Urinary bladder (tissue), 4 donors: Measurements from ENCODE around the gene CMTM1. TPM values are rescaled to one million over a fixed set of nuclear protein-coding genes. Genes with fewer than 3 reads are reported as not detected.
"Not testable (repeated sequence)": the region's sequence is repeated elsewhere in the genome, so short reads cannot be mapped to it uniquely, and the experiment has no call there.

ENCODE experiments used
- DNase-seq: peaks from one replicate; pipeline ENCODE4 v3.0.0-alpha.2; 2015; ENCODE audit errors: extremely low spot score
- H3K27ac ChIP-seq: one replicate; pipeline ENCODE4 v1.5.1; 2013; ENCODE audit warnings: low read depth, mild to moderate bottlenecking, moderate library complexity
- H3K36me3 ChIP-seq: one replicate; pipeline ENCODE4 v1.6.1; 2013; ENCODE audit warnings: mild to moderate bottlenecking, moderate library complexity; ENCODE audit not compliant: insufficient read depth
- H3K4me1 ChIP-seq: one replicate; pipeline ENCODE4 v1.6.1; 2013; ENCODE audit warnings: mild to moderate bottlenecking, moderate library complexity; ENCODE audit not compliant: insufficient read depth
- H3K4me3 ChIP-seq: one replicate; pipeline ENCODE4 v1.5.1; 2013; ENCODE audit warnings: low read depth, low read length
- WGBS: extraction: QIAGEN DNeasy Blood & Tissue Kit; methylation state at CpG from one replicate; pipeline ENCODE4 v1.1.7; 2013; 5-methylcytosine and 5-hydroxymethylcytosine counted together
- polyA plus RNA-seq: library from polyadenylated mRNA; stranded (reverse); fragments of 200-250 nt; gene quantifications from one replicate; pipeline ENCODE4 v1.2.3, GENCODE V29; 2013
- total RNA-seq: library from RNA; depleted of rRNA; stranded (reverse); fragments of >200 nt; gene quantifications from one replicate; pipeline ENCODE4 v1.2.3, GENCODE V29; 2014
- donor health status: healthy with polysubstance abuse.
- donor health status: healthy.

CMTM1 gene
- total and polyA plus RNA-seq, 2 donors, result 1.1 to 3.1 TPM

DNA sequence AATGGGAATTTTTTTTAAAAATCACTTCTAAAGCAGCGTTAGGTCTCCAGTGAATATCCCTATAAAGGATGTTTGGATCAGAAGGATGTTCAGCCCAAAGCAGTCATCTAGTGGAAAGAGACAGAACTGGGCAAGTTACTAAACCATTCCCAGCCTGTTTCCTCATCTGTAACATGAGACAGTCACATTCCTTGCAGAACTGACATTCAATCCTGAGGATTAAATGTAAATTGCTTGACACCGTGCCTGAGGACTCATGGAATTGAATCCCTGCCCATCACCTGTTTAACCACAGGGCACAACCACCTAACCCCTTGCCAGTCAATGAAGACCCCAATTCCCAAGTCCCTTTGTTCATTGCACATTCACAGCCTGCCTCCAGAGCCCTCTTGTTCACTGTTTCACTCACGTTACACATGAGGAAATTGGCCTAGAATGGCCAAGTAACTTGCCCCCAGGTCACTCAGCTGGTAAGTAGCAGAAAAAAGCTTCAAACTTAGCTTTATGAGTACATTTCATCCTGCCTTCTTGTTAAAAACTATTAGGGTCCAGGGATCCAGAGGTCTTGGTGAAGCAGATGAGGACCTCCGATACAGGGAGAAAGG, 14.5 kb downstream of the CMTM1 start:
- 82% methylated on average over 4 of the region's 4 CpGs for WGBS
- Histone ChIP-seq H3K4me1 (no peaks in the 10 kb centered on the region), H3K4me3 (no peak overlapping the region), H3K36me3 (no peaks in the 10 kb centered on the region), H3K27ac (no peak overlapping the region)
- no peak for DNase-seq

DNA sequence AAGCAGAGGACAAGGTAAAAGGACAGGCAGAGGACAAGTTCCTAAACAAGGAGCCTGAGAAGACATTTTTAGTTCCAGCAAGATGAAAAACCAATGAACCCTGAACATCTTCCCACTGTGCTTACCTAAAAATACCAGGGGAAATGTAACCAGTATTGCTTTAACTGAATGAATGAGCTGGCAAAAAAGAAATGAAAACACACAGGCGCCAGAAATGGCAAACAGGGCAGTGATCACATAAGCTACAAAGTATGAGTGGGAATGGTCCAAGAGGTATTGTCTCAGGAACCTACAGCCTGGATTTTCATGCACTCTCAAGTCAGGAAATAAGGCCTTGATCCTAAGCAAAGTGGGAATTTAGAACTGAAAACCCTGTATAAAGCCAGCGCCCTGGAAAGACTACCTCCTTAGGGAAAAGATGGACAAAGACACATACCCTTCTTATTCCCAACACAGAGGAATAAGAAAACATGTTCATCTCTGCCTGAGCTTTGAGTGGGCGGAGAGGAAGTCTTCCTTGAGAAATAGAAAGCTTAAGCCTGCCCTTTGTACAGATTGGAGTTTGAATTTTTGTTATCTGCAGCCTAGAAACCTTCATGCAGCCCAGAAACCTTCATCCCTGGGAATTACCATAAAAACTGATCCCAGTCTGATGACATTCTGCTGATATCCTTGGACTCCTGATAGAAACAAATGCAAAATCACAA, 15.2 kb downstream of the CMTM1 start:
- Histone ChIP-seq H3K4me1 (no peaks in the 10 kb centered on the region), H3K27ac (no peak overlapping the region), H3K4me3 (no peak overlapping the region), H3K36me3 (no peaks in the 10 kb centered on the region)
- DNase-seq, result no peak
- WGBS, result 88% methylated on average over 3 of the region's 3 CpGs

DNA sequence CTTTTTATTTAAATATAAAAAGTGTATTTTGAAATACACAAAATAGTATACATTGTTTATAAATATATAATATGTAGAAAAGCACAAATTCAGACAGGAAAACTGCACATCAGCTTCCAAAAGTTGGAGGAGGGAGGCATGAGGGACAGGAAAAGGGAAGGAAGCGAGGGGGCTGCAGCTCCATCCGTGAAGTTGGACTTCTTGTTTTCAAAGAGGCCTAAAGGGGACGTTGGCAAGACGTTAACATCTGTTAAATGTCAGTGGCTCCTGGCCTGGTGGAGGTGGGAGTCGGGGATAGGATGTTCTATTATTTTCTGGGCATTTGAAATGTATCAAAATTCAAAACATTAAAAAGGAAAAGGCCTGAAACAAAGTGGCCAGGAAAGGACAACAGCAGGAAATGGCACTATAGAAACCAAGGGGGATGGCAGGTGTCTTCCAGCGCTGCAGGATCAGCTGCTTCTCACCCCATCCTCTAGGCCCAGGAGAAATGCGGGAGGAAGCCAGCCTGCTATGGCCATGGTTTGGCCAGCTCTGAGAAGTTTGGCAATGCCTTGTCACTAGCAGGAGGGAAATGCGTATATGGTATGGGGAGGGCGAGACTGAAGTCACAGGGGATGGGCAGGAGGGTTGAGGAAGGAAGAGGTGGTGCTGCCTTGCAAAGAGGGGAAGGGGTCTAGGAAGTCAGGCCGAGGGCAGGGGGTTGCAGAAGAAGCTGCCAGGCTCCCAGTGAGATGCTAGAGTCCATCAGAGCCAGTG, 19.4 kb downstream of the CMTM1 start:
- no peak for DNase-seq
- WGBS, result 69% methylated on average over 10 of the region's 10 CpGs

GRCh38 chr16:66587881-66588600, 21.8 kb downstream of the CMTM1 start:
- no peaks in the 10 kb centered on the region for H3K36me3 ChIP-seq
- 74% methylated on average over 7 of the region's 7 CpGs for WGBS
- DNase-seq, result no peak
- no peaks in the 10 kb centered on the region for H3K4me1 ChIP-seq
- no peak overlapping the region for H3K27ac ChIP-seq
- H3K4me3 ChIP-seq, result no peak overlapping the region

More for the DNA sequence above, 19.4 kb downstream of the CMTM1 start:
- no peaks in the 10 kb centered on the region for H3K4me1 ChIP-seq
- H3K27ac ChIP-seq, result no peak overlapping the region
- no peaks in the 10 kb centered on the region for H3K36me3 ChIP-seq
- no peak overlapping the region for H3K4me3 ChIP-seq

DNA sequence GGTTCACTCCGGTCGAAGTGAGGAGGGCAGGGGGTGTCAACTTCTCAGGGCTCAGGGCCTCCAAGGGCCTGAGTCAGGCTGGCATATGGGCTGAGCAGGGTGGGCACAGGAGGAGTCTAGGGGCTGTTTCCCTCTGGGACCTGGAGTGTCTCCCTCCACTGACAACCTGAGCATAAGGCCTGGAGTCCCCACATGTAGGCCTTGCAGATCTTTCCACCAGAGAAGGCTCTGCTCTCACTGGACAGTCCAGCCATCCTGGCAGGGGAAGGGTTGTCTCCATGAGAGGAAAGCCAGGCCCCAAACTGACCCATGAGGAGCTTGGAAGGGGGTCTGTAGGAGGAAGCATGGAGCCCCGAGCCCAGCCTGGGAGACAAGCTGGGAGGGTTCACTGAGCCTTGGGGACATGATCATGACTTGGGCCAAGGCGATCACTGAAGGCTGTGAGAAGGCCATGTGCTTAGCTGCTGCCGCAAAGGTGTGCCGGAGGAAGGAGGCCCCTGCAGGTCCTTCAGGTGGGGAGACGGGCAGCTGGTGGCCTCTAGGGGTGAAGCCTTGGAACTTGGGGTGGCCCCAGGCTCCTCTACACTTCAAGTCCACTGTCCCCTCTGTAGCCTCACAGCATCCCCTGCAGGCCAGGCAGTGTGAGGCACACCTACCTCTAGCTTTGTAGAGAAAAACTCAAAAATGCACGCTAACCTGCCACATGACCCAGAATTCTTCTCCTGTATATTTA, 22.9 kb downstream of the CMTM1 start:
- Histone ChIP-seq H3K4me1 (no peaks in the 10 kb centered on the region), H3K4me3 (no peak overlapping the region), H3K27ac (no peak overlapping the region), H3K36me3 (no peaks in the 10 kb centered on the region)
- WGBS, result 92% methylated on average over 8 of the region's 8 CpGs
- DNase-seq, result no peak

GRCh38 chr16:66590322-66590721, 24.1 kb downstream of the CMTM1 start:
- DNase-seq, result no peak
- WGBS, result 81% methylated on average over 8 of the region's 8 CpGs
- Histone ChIP-seq H3K4me3 (no peak overlapping the region), H3K36me3 (no peaks in the 10 kb centered on the region), H3K27ac (no peak overlapping the region), H3K4me1 (no peaks in the 10 kb centered on the region)

- no peaks in the 10 kb centered on the region for H3K36me3 ChIP-seq
- no peaks in the 10 kb centered on the region for H3K4me1 ChIP-seq
- no peak for DNase-seq
- H3K4me3 ChIP-seq, result no peak overlapping the region
- 92% methylated on average over 4 of the region's 4 CpGs for WGBS
- no peak overlapping the region for H3K27ac ChIP-seq
These were observed 24.8 kb downstream of the CMTM1 start for GRCh38 chr16:66591018-66591417.

- WGBS, result 80% methylated on average over 3 of the region's 3 CpGs
- no peak for DNase-seq
These were observed 26.0 kb downstream of the CMTM1 start for GRCh38 chr16:66592241-66592640.

DNA sequence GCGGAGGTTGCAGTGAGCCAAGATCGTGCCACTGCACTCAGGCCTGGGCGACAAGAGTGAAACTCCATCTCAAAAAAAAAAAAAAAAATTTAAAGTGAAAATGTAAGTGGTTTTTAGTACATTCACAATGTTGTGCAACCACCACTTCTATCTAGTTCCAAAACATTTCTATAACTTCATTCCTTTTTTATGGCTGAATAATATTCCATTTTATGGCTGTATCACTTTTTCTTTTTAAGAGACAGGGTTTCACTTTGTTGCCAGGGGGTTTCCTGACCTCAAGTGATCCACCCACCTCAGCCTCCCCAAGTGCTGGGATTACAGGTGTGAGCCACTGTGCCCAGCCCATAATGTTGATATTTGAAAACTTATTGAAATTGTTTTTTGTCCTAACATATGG, 26.6 kb downstream of the CMTM1 start:
- no peak for DNase-seq
- H3K27ac ChIP-seq, result no peak overlapping the region
- H3K4me1 ChIP-seq, result no peaks in the 10 kb centered on the region
- WGBS, result 98% methylated on average over 3 of the region's 3 CpGs
- H3K36me3 ChIP-seq, result no peaks in the 10 kb centered on the region
- H3K4me3 ChIP-seq, result no peak overlapping the region

More at GRCh38 chr16:66592241-66592640, 26.0 kb downstream of the CMTM1 start:
- H3K4me3 ChIP-seq, result no peak overlapping the region
- H3K27ac ChIP-seq, result no peak overlapping the region
- no peaks in the 10 kb centered on the region for H3K36me3 ChIP-seq
- no peaks in the 10 kb centered on the region for H3K4me1 ChIP-seq

GRCh38 chr16:66594739-66595138, 28.5 kb downstream of the CMTM1 start:
- Histone ChIP-seq H3K36me3 (no peaks in the 10 kb centered on the region), H3K27ac (no peak overlapping the region), H3K4me3 (no peak overlapping the region), H3K4me1 (no peaks in the 10 kb centered on the region)
- no peak for DNase-seq
- WGBS, result 71% methylated on average over 7 of the region's 7 CpGs

- WGBS, result 99% methylated on average over 4 of the region's 4 CpGs
- H3K27ac ChIP-seq, H3K4me3 ChIP-seq, H3K4me1 ChIP-seq, DNase-seq, H3K36me3 ChIP-seq: not testable (repeated sequence)
These were observed 30.3 kb downstream of the CMTM1 start for GRCh38 chr16:66596559-66596958.

- WGBS, result 87% methylated on average over 5 of the region's 5 CpGs
- no peaks in the 10 kb centered on the region for H3K36me3 ChIP-seq
- DNase-seq, result no peak
- no peak overlapping the region for H3K4me3 ChIP-seq
- H3K27ac ChIP-seq, result no peak overlapping the region
- no peaks in the 10 kb centered on the region for H3K4me1 ChIP-seq
These were observed 31.0 kb downstream of the CMTM1 start for GRCh38 chr16:66596986-66597848.
